HL-60 (cell line): Measurements from ENCODE around the gene SEC24A.
"Not testable (repeated sequence)": the region's sequence is repeated elsewhere in the genome, so short reads cannot be mapped to it uniquely, and the experiment has no call there.

Experiments used
- DNase-seq, 2 experiments: peaks; one replicate each; pipeline ENCODE4 v3.0.0-alpha.2; 2010 to 2020; ENCODE audit warnings: low read depth in 1 of 2, low spot score in 1 of 2
- H3K27ac ChIP-seq: fragments of 250-450 bp; sonication (Bioruptor Pico); replicated peaks from 2 replicates; pipeline ENCODE4 v1.5.1; 2020; ENCODE audit warnings: mild to moderate bottlenecking, moderate library complexity
- H3K27me3 ChIP-seq: fragments of 250-450 bp; sonication (Bioruptor Pico); 2 replicates; pipeline ENCODE4 v1.5.1; 2021; ENCODE audit warnings: mild to moderate bottlenecking, moderate library complexity; ENCODE audit not compliant: insufficient read depth, poor library complexity, severe bottlenecking
- H3K4me3 ChIP-seq: replicated peaks from 2 replicates; pipeline ENCODE4 v1.5.1; 2011; ENCODE audit warnings: mild to moderate bottlenecking, control low read depth, low read length; ENCODE audit not compliant: insufficient read depth
- GABPA ChIP-seq: IDR thresholded peaks from 2 replicates; pipeline ENCODE4 v1.6.1; 2012; ENCODE audit warnings: low read depth
- POLR2AphosphoS5 ChIP-seq: IDR thresholded peaks from 2 replicates; pipeline ENCODE4 v1.6.1; 2012; ENCODE audit warnings: low read depth
- SPI1 ChIP-seq: IDR thresholded peaks from 2 replicates; pipeline ENCODE4 v1.6.1; 2012; ENCODE audit warnings: low read depth, mild to moderate bottlenecking, borderline replicate concordance
- TF ChIP-seq, protein P1 (sequence below): IDR thresholded peaks from one replicate; pipeline ENCODE4 v1.5.1; 2011; ENCODE audit warnings: low read length, control low read depth, inconsistent platforms; ENCODE audit not compliant: insufficient read depth
- TF ChIP-seq, protein P2 (sequence below): IDR thresholded peaks from 2 replicates; pipeline ENCODE4 v1.6.1; 2012; ENCODE audit warnings: low read depth; ENCODE audit not compliant: insufficient replicate concordance

Gene SEC24A

DNA sequence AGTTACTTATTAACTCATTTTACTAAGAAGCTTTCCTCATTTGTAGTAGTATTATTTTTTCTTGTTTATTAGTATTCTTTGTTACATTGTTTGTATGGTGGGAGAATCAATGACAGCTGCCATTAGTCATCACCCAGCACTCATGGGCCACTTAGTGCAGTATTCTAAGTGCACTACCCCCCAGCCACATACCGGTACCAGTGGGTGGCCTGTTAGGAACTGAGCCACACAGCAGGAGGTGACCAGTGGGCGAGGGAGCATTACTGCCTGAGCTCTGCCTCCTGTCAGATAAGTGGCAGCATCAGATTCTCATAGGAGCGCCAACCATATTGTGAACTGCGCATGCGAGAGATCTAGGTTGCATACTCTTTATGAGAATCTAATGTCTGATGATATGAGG lies 65.5 kb downstream of the SEC24A start:
- no peak overlapping the region for H3K4me3 ChIP-seq
- no peak overlapping the region for H3K27ac ChIP-seq
- TF ChIP-seq, protein P1, sequence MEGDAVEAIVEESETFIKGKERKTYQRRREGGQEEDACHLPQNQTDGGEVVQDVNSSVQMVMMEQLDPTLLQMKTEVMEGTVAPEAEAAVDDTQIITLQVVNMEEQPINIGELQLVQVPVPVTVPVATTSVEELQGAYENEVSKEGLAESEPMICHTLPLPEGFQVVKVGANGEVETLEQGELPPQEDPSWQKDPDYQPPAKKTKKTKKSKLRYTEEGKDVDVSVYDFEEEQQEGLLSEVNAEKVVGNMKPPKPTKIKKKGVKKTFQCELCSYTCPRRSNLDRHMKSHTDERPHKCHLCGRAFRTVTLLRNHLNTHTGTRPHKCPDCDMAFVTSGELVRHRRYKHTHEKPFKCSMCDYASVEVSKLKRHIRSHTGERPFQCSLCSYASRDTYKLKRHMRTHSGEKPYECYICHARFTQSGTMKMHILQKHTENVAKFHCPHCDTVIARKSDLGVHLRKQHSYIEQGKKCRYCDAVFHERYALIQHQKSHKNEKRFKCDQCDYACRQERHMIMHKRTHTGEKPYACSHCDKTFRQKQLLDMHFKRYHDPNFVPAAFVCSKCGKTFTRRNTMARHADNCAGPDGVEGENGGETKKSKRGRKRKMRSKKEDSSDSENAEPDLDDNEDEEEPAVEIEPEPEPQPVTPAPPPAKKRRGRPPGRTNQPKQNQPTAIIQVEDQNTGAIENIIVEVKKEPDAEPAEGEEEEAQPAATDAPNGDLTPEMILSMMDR, result no peak
- TF ChIP-seq POLR2AphosphoS5, result no peak
- TF ChIP-seq, protein P2, sequence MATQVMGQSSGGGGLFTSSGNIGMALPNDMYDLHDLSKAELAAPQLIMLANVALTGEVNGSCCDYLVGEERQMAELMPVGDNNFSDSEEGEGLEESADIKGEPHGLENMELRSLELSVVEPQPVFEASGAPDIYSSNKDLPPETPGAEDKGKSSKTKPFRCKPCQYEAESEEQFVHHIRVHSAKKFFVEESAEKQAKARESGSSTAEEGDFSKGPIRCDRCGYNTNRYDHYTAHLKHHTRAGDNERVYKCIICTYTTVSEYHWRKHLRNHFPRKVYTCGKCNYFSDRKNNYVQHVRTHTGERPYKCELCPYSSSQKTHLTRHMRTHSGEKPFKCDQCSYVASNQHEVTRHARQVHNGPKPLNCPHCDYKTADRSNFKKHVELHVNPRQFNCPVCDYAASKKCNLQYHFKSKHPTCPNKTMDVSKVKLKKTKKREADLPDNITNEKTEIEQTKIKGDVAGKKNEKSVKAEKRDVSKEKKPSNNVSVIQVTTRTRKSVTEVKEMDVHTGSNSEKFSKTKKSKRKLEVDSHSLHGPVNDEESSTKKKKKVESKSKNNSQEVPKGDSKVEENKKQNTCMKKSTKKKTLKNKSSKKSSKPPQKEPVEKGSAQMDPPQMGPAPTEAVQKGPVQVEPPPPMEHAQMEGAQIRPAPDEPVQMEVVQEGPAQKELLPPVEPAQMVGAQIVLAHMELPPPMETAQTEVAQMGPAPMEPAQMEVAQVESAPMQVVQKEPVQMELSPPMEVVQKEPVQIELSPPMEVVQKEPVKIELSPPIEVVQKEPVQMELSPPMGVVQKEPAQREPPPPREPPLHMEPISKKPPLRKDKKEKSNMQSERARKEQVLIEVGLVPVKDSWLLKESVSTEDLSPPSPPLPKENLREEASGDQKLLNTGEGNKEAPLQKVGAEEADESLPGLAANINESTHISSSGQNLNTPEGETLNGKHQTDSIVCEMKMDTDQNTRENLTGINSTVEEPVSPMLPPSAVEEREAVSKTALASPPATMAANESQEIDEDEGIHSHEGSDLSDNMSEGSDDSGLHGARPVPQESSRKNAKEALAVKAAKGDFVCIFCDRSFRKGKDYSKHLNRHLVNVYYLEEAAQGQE, result no peak
- no peak for TF ChIP-seq GABPA
- TF ChIP-seq SPI1, result no peak
- H3K27me3 ChIP-seq, result no peaks in the 10 kb centered on the region
- DNase-seq, result no peak

DNA sequence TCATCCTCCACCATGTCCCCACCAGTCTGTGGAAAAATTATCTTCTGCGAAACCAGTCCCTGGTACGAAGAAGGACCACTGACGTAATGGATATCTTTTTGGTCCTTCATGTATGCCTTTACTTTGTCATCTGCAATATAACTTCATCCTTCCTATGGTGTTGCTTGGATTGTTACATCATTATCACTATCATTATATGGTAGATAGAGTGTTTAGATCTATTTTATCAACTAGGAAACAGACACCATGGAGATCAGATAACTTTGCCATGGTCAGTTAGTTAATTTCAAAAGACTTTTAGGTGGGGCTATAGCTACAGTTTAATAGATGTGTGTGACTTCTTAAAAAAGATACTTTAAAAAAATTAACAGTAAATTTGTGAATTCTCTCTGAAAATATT lies 66.0 kb downstream of the SEC24A start:
- no peak for DNase-seq
- TF ChIP-seq, protein P1, result no peak
- TF ChIP-seq POLR2AphosphoS5 (no peak), GABPA (no peak), SPI1 (no peak)
- TF ChIP-seq, protein P2, result no peak
- Histone ChIP-seq H3K4me3 (no peak overlapping the region), H3K27ac (no peak overlapping the region), H3K27me3 (no peaks in the 10 kb centered on the region)

DNA sequence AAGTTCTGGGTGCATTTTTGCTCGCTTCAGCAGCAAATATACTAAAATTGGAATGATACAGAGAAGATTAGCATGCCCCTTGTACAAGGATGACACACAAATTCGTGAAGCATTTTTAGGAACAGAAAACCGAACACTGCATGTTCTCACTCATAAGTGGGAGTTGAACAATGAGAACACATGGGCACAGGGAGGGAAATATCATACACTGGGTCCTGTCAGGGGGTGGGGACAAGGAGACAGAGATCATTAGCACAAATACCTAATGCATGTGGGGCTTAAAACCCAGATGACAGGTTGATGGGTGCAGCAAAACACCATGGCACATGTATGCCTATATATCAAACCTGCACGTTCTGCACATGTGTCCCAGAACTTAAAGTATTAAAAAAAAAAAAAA lies 66.9 kb downstream of the SEC24A start:
- not testable (repeated sequence) for H3K4me3 ChIP-seq, H3K27me3 ChIP-seq, DNase-seq, H3K27ac ChIP-seq

DNA sequence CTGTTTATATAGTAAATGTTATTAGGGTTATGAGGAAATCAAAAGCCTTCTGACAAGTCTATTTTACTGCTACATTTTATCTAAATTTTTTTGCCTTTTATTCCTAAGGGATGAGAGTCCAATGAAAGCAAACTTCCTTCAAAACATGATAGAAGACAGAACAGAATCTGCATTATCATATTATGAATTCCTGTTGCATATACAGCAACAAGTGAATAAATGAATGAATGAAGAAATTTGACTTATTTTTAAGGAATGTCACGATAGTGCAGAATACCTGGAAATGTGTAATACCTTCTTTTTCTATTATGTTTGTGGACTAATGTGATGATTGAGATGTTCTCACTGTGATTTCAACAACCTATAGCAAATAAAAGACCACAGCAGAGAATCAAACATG lies 76.3 kb downstream of the SEC24A start:
- no peak for TF ChIP-seq GABPA
- TF ChIP-seq POLR2AphosphoS5, result no peak
- TF ChIP-seq, protein P1, result no peak
- TF ChIP-seq, protein P2, result no peak
- TF ChIP-seq SPI1, result no peak
- H3K27me3 ChIP-seq, result no peaks in the 10 kb centered on the region
- DNase-seq, result no peak
- no peak overlapping the region for H3K4me3 ChIP-seq
- H3K27ac ChIP-seq, result no peak overlapping the region
